ENCODE results near the gene RNF215.

RNF215 gene

GRCh38 chr22:30420347-30421125 lies 33.3 kb upstream of the RNF215 start:
- no peaks in the 10 kb centered on the region for H3K27me3 ChIP-seq (ENCODE audit: control insufficient read depth, insufficient read depth, low read length)
- H3K9ac ChIP-seq (ENCODE audit: low read depth, low read length), result no peak overlapping the region
- H3K9me3 ChIP-seq (ENCODE audit: control insufficient read depth, insufficient read depth, low read length), result no peaks in the 10 kb centered on the region
- peak overlapping the region; percentile 56 for H3K27ac ChIP-seq (ENCODE audit: low read depth, low read length)
- H3K36me3 ChIP-seq (ENCODE audit: control insufficient read depth, insufficient read depth, low read length), result peaks cover 50% of the 10 kb centered on the region
- peaks cover 15% of the 10 kb centered on the region; the same call in 1 of the 2 replicates for H3K4me1 ChIP-seq (ENCODE audit: control insufficient read depth, insufficient read depth, low read length)
- no peak overlapping the region for H3K4me3 ChIP-seq (ENCODE audit: low read depth, low read length)

- H3K4me1 ChIP-seq (ENCODE audit: control insufficient read depth, insufficient read depth, low read length), result 0 out of 2 replicates have a peak, but pooled peaks cover 4% of the 10 kb centered on the region
These were observed 29.6 kb upstream of the RNF215 start for GRCh38 chr22:30416837-30417236.

GRCh38 chr22:30416403-30416802 lies 29.2 kb upstream of the RNF215 start:
- no peak overlapping the region for H3K27ac ChIP-seq (ENCODE audit: low read depth, low read length)
- H3K36me3 ChIP-seq (ENCODE audit: control insufficient read depth, insufficient read depth, low read length), result peaks cover 57% of the 10 kb centered on the region
- no peak overlapping the region for H3K4me3 ChIP-seq (ENCODE audit: low read depth, low read length)
- H3K9me3 ChIP-seq (ENCODE audit: control insufficient read depth, insufficient read depth, low read length), result no peaks in the 10 kb centered on the region
- H3K4me1 ChIP-seq (ENCODE audit: control insufficient read depth, insufficient read depth, low read length), result no peaks in the 10 kb centered on the region
- no peak overlapping the region for H3K9ac ChIP-seq (ENCODE audit: low read depth, low read length)
- H3K27me3 ChIP-seq (ENCODE audit: control insufficient read depth, insufficient read depth, low read length), result no peaks in the 10 kb centered on the region

More at GRCh38 chr22:30416837-30417236, 29.6 kb upstream of the RNF215 start:
- H3K4me3 ChIP-seq (ENCODE audit: low read depth, low read length), result no peak overlapping the region
- no peaks in the 10 kb centered on the region for H3K27me3 ChIP-seq (ENCODE audit: control insufficient read depth, insufficient read depth, low read length)
- no peak overlapping the region for H3K9ac ChIP-seq (ENCODE audit: low read depth, low read length)
- H3K9me3 ChIP-seq (ENCODE audit: control insufficient read depth, insufficient read depth, low read length), result no peaks in the 10 kb centered on the region
- no peak overlapping the region for H3K27ac ChIP-seq (ENCODE audit: low read depth, low read length)
- peaks cover 59% of the 10 kb centered on the region for H3K36me3 ChIP-seq (ENCODE audit: control insufficient read depth, insufficient read depth, low read length)

GRCh38 chr22:30414525-30415047 lies 27.4 kb upstream of the RNF215 start:
- Histone ChIP-seq H3K4me3 (ENCODE audit: low read depth, low read length) (no peak overlapping the region), H3K4me1 (ENCODE audit: control insufficient read depth, insufficient read depth, low read length) (no peaks in the 10 kb centered on the region), H3K9ac (ENCODE audit: low read depth, low read length) (no peak overlapping the region), H3K36me3 (ENCODE audit: control insufficient read depth, insufficient read depth, low read length) (peaks cover 54% of the 10 kb centered on the region), H3K27ac (ENCODE audit: low read depth, low read length) (no peak overlapping the region), H3K27me3 (ENCODE audit: control insufficient read depth, insufficient read depth, low read length) (no peaks in the 10 kb centered on the region), H3K9me3 (ENCODE audit: control insufficient read depth, insufficient read depth, low read length) (no peaks in the 10 kb centered on the region)

- Histone ChIP-seq H3K4me1 (ENCODE audit: control insufficient read depth, insufficient read depth, low read length) (no peaks in the 10 kb centered on the region), H3K27me3 (ENCODE audit: control insufficient read depth, insufficient read depth, low read length) (no peaks in the 10 kb centered on the region), H3K9ac (ENCODE audit: low read depth, low read length) (no peak overlapping the region), H3K27ac (ENCODE audit: low read depth, low read length) (no peak overlapping the region), H3K4me3 (ENCODE audit: low read depth, low read length) (no peak overlapping the region), H3K36me3 (ENCODE audit: control insufficient read depth, insufficient read depth, low read length) (peaks cover 53% of the 10 kb centered on the region), H3K9me3 (ENCODE audit: control insufficient read depth, insufficient read depth, low read length) (no peaks in the 10 kb centered on the region)
These were observed 26.7 kb upstream of the RNF215 start for GRCh38 chr22:30413745-30414524.

GRCh38 chr22:30413001-30413400 lies 25.8 kb upstream of the RNF215 start:
- Histone ChIP-seq H3K4me3 (ENCODE audit: low read depth, low read length) (no peak overlapping the region), H3K9ac (ENCODE audit: low read depth, low read length) (no peak overlapping the region), H3K27me3 (ENCODE audit: control insufficient read depth, insufficient read depth, low read length) (no peaks in the 10 kb centered on the region), H3K4me1 (ENCODE audit: control insufficient read depth, insufficient read depth, low read length) (no peaks in the 10 kb centered on the region), H3K27ac (ENCODE audit: low read depth, low read length) (no peak overlapping the region), H3K36me3 (ENCODE audit: control insufficient read depth, insufficient read depth, low read length) (peaks cover 48% of the 10 kb centered on the region), H3K9me3 (ENCODE audit: control insufficient read depth, insufficient read depth, low read length) (no peaks in the 10 kb centered on the region)

GRCh38 chr22:30411780-30412179 lies 24.6 kb upstream of the RNF215 start:
- Histone ChIP-seq H3K9ac (ENCODE audit: low read depth, low read length) (no peak overlapping the region), H3K9me3 (ENCODE audit: control insufficient read depth, insufficient read depth, low read length) (no peaks in the 10 kb centered on the region), H3K27me3 (ENCODE audit: control insufficient read depth, insufficient read depth, low read length) (no peaks in the 10 kb centered on the region), H3K4me1 (ENCODE audit: control insufficient read depth, insufficient read depth, low read length) (no peaks in the 10 kb centered on the region), H3K4me3 (ENCODE audit: low read depth, low read length) (no peak overlapping the region), H3K36me3 (ENCODE audit: control insufficient read depth, insufficient read depth, low read length) (peaks cover 40% of the 10 kb centered on the region), H3K27ac (ENCODE audit: low read depth, low read length) (no peak overlapping the region)

- Histone ChIP-seq H3K9ac (ENCODE audit: low read depth, low read length) (no peak overlapping the region), H3K36me3 (ENCODE audit: control insufficient read depth, insufficient read depth, low read length) (peaks cover 24% of the 10 kb centered on the region)
These were observed 21.3 kb upstream of the RNF215 start for GRCh38 chr22:30408388-30409102.

GRCh38 chr22:30406400-30406799 lies 19.2 kb upstream of the RNF215 start:
- H3K4me1 ChIP-seq (ENCODE audit: control insufficient read depth, insufficient read depth, low read length), result peaks cover 8% of the 10 kb centered on the region; the same call in 1 of the 2 replicates
- no peak overlapping the region for H3K4me3 ChIP-seq (ENCODE audit: low read depth, low read length)
- no peak overlapping the region for H3K9ac ChIP-seq (ENCODE audit: low read depth, low read length)
- peaks cover 24% of the 10 kb centered on the region for H3K36me3 ChIP-seq (ENCODE audit: control insufficient read depth, insufficient read depth, low read length)
- H3K27ac ChIP-seq (ENCODE audit: low read depth, low read length), result no peak overlapping the region
- H3K27me3 ChIP-seq (ENCODE audit: control insufficient read depth, insufficient read depth, low read length), result no peaks in the 10 kb centered on the region
- no peaks in the 10 kb centered on the region for H3K9me3 ChIP-seq (ENCODE audit: control insufficient read depth, insufficient read depth, low read length)

More at GRCh38 chr22:30408388-30409102, 21.3 kb upstream of the RNF215 start:
- no peaks in the 10 kb centered on the region for H3K4me1 ChIP-seq (ENCODE audit: control insufficient read depth, insufficient read depth, low read length)
- H3K9me3 ChIP-seq (ENCODE audit: control insufficient read depth, insufficient read depth, low read length), result no peaks in the 10 kb centered on the region
- no peaks in the 10 kb centered on the region for H3K27me3 ChIP-seq (ENCODE audit: control insufficient read depth, insufficient read depth, low read length)
- H3K27ac ChIP-seq (ENCODE audit: low read depth, low read length), result no peak overlapping the region
- H3K4me3 ChIP-seq (ENCODE audit: low read depth, low read length), result no peak overlapping the region

GRCh38 chr22:30405731-30406130 lies 18.5 kb upstream of the RNF215 start:
- no peaks in the 10 kb centered on the region for H3K27me3 ChIP-seq (ENCODE audit: control insufficient read depth, insufficient read depth, low read length)
- H3K9ac ChIP-seq (ENCODE audit: low read depth, low read length), result no peak overlapping the region
- peaks cover 21% of the 10 kb centered on the region for H3K36me3 ChIP-seq (ENCODE audit: control insufficient read depth, insufficient read depth, low read length)
- no peak overlapping the region for H3K4me3 ChIP-seq (ENCODE audit: low read depth, low read length)
- peaks cover 8% of the 10 kb centered on the region; the same call in 1 of the 2 replicates for H3K4me1 ChIP-seq (ENCODE audit: control insufficient read depth, insufficient read depth, low read length)
- H3K27ac ChIP-seq (ENCODE audit: low read depth, low read length), result no peak overlapping the region
- no peaks in the 10 kb centered on the region for H3K9me3 ChIP-seq (ENCODE audit: control insufficient read depth, insufficient read depth, low read length)
